GM12865 (cell line): ENCODE data around the gene CCNE1.

ENCODE experiments used
- DNase-seq: peaks from one replicate; pipeline ENCODE4 v3.0.0; 2010; ENCODE audit warnings: low read depth
- H3K4me3 ChIP-seq: 2 replicates; pipeline ENCODE4 v1.5.1; 2011; ENCODE audit warnings: mild to moderate bottlenecking, low read depth, low read length, control low read depth
- CTCF ChIP-seq: IDR thresholded peaks from 2 replicates; pipeline ENCODE4 v1.5.1; 2011; ENCODE audit warnings: low read length, control low read depth, low read depth, inconsistent platforms; ENCODE audit not compliant: insufficient read depth; ENCODE audit errors: missing control alignments

CCNE1 gene

GRCh38 chr19:29840066-29840950 is 28.5 kb downstream of the CCNE1 start:
- no peak for DNase-seq
- no peak overlapping the region for H3K4me3 ChIP-seq
- no peak for TF ChIP-seq CTCF

- DNase-seq = no peak
- TF ChIP-seq CTCF = no peak
- no peak overlapping the region for H3K4me3 ChIP-seq
These were observed 29.4 kb downstream of the CCNE1 start for GRCh38 chr19:29841209-29841558.

- DNase-seq = peak; percentile 70
- no peak for TF ChIP-seq CTCF
- H3K4me3 ChIP-seq = no peak overlapping the region
These were observed 30.0 kb downstream of the CCNE1 start for GRCh38 chr19:29841559-29842367.

GRCh38 chr19:29842471-29843179 is 30.8 kb downstream of the CCNE1 start:
- no peak for DNase-seq
- TF ChIP-seq CTCF = no peak
- H3K4me3 ChIP-seq = no peak overlapping the region

GRCh38 chr19:29843180-29844051 is 31.6 kb downstream of the CCNE1 start:
- DNase-seq = no peak
- no peak for TF ChIP-seq CTCF
- no peak overlapping the region for H3K4me3 ChIP-seq
